ENCODE measurements around the gene LAMB1. TPM values are rescaled to one million over a fixed set of nuclear protein-coding genes. Genes with fewer than 3 reads are reported as not detected.

The LAMB1 gene
- total RNA-seq, 1 experiment from 2014 or later: 32.0 TPM

DNA sequence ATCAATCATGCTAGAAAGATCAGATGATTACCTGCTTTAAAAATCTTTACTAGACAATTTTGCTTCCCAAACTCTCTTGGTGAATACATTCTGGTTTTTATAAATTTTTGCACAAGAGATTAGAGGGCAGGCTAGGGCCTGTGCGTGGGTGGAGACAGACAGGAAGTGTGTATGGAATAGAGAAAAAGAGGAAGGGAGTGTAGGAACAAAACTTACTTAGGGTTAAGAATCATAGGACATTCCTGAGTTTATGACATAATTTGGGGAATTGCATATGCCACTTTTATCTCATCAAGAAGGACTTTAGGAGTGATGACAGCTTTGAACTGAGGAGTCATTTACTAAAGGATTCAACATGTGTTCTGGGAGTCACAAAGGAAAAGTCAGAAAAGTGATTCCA lies 31.3 kb downstream of the LAMB1 start:
- ChIA-PET RAD21 (ENCODE audit: low non-redundant PET in 1 of 2, low total read pairs in 2 of 2, uncharacterized antibody in 2 of 2, unreplicated experiment in 2 of 2) (no interaction called here), CTCF (interaction anchor here (1.2 kb wide), 1 partner anchor 11 kb away, joined by 3 read pairs; no protein-coding TSS in a partner anchor)

More for the DNA sequence above, 31.3 kb downstream of the LAMB1 start:
- Histone ChIP-seq H2AFZ (ENCODE audit: low read depth, low read length, poor library complexity, severe bottlenecking) (no peak overlapping the region), H3K9me2 (ENCODE audit: insufficient read depth) (no peaks in the 10 kb centered on the region), H3K36me3 (ENCODE audit: control insufficient read depth in 1 of 2, insufficient read depth in 2 of 2, low read length in 2 of 2) (peaks cover 0 to 7% of the 10 kb centered on the region in 2 experiments; a peak in 2 of 4 replicates), H3K4me2 (ENCODE audit: low read length) (no peak overlapping the region), H3K79me2 (ENCODE audit: insufficient read depth, low read length) (no peaks in the 10 kb centered on the region), H3K9me3 (ENCODE audit: control insufficient read depth in 1 of 2, insufficient read depth in 1 of 2, low read depth in 1 of 2, low read length in 2 of 2) (no peaks in the 10 kb centered on the region), H3K27ac (ENCODE audit: low read depth, low read length) (no peak overlapping the region), H3K9ac (ENCODE audit: low read length) (no peak overlapping the region), H3K4me3 (replicated peaks in 1 of 2; ENCODE audit: low read depth in 1 of 2, low read length in 2 of 2) (no peak overlapping the region), H4K20me1 (ENCODE audit: insufficient read depth) (no peaks in the 10 kb centered on the region), H3K27me3 (ENCODE audit: insufficient read depth, low read length) (no peaks in the 10 kb centered on the region), H3K4me1 (ENCODE audit: control insufficient read depth in 1 of 2, insufficient read depth in 2 of 2, low read length in 2 of 2) (no peaks in the 10 kb centered on the region; a peak in 1 of 4 replicates)
- intact Hi-C loops (cut with micrococcal nuclease): no loop called here
- ATAC-seq (no peak), DNase-seq (ENCODE audit: low read depth, low spot score) (no peak)
- TF ChIP-seq CBX3 (IDR thresholded peaks at IDR 0.05; ENCODE audit: low read depth) (no peak), JUND (IDR thresholded peaks at IDR 0.05) (no peak), YY1 (IDR thresholded peaks at IDR 0.05; ENCODE audit: extremely low read depth, insufficient replicate concordance, low read depth, low read length) (no peak)
- TF ChIP-seq, protein P1, sequence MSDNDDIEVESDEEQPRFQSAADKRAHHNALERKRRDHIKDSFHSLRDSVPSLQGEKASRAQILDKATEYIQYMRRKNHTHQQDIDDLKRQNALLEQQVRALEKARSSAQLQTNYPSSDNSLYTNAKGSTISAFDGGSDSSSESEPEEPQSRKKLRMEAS (IDR thresholded peaks at IDR 0.05): no peak
- TF ChIP-seq, protein P2, sequence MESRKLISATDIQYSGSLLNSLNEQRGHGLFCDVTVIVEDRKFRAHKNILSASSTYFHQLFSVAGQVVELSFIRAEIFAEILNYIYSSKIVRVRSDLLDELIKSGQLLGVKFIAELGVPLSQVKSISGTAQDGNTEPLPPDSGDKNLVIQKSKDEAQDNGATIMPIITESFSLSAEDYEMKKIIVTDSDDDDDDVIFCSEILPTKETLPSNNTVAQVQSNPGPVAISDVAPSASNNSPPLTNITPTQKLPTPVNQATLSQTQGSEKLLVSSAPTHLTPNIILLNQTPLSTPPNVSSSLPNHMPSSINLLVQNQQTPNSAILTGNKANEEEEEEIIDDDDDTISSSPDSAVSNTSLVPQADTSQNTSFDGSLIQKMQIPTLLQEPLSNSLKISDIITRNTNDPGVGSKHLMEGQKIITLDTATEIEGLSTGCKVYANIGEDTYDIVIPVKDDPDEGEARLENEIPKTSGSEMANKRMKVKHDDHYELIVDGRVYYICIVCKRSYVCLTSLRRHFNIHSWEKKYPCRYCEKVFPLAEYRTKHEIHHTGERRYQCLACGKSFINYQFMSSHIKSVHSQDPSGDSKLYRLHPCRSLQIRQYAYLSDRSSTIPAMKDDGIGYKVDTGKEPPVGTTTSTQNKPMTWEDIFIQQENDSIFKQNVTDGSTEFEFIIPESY (IDR thresholded peaks at IDR 0.05; ENCODE audit: extremely low read depth, insufficient replicate concordance, low read length): no peak
- TF ChIP-seq, protein P3, sequence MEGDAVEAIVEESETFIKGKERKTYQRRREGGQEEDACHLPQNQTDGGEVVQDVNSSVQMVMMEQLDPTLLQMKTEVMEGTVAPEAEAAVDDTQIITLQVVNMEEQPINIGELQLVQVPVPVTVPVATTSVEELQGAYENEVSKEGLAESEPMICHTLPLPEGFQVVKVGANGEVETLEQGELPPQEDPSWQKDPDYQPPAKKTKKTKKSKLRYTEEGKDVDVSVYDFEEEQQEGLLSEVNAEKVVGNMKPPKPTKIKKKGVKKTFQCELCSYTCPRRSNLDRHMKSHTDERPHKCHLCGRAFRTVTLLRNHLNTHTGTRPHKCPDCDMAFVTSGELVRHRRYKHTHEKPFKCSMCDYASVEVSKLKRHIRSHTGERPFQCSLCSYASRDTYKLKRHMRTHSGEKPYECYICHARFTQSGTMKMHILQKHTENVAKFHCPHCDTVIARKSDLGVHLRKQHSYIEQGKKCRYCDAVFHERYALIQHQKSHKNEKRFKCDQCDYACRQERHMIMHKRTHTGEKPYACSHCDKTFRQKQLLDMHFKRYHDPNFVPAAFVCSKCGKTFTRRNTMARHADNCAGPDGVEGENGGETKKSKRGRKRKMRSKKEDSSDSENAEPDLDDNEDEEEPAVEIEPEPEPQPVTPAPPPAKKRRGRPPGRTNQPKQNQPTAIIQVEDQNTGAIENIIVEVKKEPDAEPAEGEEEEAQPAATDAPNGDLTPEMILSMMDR (IDR thresholded peaks at IDR 0.05 in 2 of 3, conservative IDR thresholded peaks at IDR 0.05 in 1 of 3; ENCODE audit: borderline replicate concordance in 1 of 3, insufficient read depth in 1 of 3, low read depth in 2 of 3, low read length in 2 of 3): no peak
- POLR2A ChIA-PET: no interaction called here
- no TSS peak for BruUV-seq (replicated peaks)

All from HCT116 (cell line).